Activated CD4-positive, alpha-beta T cell treated with anti-CD3 and anti-CD28 coated beads, Interleukin-2, amount 10 ng/mL, durations not matched to agents 24 days and 14 days (primary cell): ENCODE measurements around the gene PDE6A. TPM values are rescaled to one million over a fixed set of nuclear protein-coding genes. Genes with fewer than 3 reads are reported as not detected.

Experiments
- DNase-seq: peaks from one replicate; pipeline ENCODE4 v3.0.0; 2022
- H3K27ac Mint-ChIP-seq: one replicate; pipeline ENCODE4 v1.8.0; 2022; ENCODE audit warnings: mild to moderate bottlenecking, mixed read lengths
- H3K27me3 Mint-ChIP-seq: one replicate; pipeline ENCODE4 v1.8.0; 2022; ENCODE audit warnings: mixed read lengths
- H3K36me3 Mint-ChIP-seq: one replicate; pipeline ENCODE4 v1.8.0; 2022; ENCODE audit warnings: low read depth, mild to moderate bottlenecking, mixed read lengths
- H3K4me1 Mint-ChIP-seq: one replicate; pipeline ENCODE4 v1.8.0; 2021; ENCODE audit warnings: mixed read lengths
- H3K4me3 Mint-ChIP-seq: one replicate; pipeline ENCODE4 v1.8.0; 2022; ENCODE audit warnings: mild to moderate bottlenecking, moderate library complexity, mixed read lengths
- H3K9me3 Mint-ChIP-seq: one replicate; pipeline ENCODE4 v1.8.0; 2021; ENCODE audit warnings: mixed read lengths
- intact Hi-C: fragments of 100-400 bp; cut with micrococcal nuclease; formaldehyde crosslinking; loops from one replicate; pipeline ENCODE4 v1.15.1; 2023
- total RNA-seq: library from RNA; stranded (reverse); gene quantifications from 2 replicates; pipeline ENCODE4 v1.2.3, GENCODE V29; 2022

PDE6A gene
- total RNA-seq, 1 donor from 2014 or later: not detected

- intact Hi-C loops: no loop called here
- no peaks in the 10 kb centered on the region for H3K36me3 Mint-ChIP-seq
These were observed 13.6 kb downstream of the PDE6A start for GRCh38 chr5:149930749-149931574.

DNA sequence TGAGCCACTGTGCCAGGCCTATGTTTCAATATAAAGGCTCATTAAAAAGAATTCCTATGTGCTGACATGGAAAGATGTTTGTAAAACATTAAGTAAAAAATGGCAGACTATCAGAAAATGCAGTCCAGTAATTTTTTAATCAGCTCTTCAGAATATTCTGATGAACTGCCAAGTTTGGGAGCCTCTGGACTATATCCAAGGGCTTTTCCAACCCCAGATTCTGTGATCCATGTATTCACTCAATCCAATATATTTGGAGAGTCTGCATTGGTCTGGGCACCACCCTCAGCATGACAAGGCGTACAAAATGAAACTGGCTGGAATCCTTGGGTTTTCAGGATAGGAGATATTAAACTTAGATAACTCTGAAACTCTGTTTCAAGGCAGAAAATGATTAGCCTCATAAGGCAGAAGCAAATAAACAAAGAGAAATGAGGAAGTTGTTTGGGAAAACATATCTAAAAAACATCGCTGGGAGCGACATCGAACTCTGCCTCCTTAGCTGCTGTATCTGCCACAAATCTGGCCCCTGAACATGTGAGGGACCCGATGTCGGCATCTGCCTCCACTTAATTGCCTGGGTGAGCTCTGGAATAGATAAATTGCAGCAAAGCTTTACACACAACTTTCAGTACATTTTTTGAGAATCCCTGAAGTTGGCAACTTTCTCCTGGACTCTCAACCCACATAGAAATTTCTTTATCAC, 14.4 kb downstream of the PDE6A start:
- H3K9me3 Mint-ChIP-seq: no peaks in the 10 kb centered on the region
- H3K27ac Mint-ChIP-seq: no peak overlapping the region
- intact Hi-C loops: no loop called here
- H3K36me3 Mint-ChIP-seq: no peaks in the 10 kb centered on the region
- peaks cover 20% of the 10 kb centered on the region for H3K27me3 Mint-ChIP-seq
- no peak overlapping the region for H3K4me3 Mint-ChIP-seq
- H3K4me1 Mint-ChIP-seq: peaks cover 3% of the 10 kb centered on the region
- DNase-seq: no peak

More at GRCh38 chr5:149930749-149931574, 13.6 kb downstream of the PDE6A start:
- no peak for DNase-seq
- H3K4me1 Mint-ChIP-seq: peaks cover 3% of the 10 kb centered on the region
- no peak overlapping the region for H3K27ac Mint-ChIP-seq
- H3K27me3 Mint-ChIP-seq: peaks cover 20% of the 10 kb centered on the region
- no peak overlapping the region for H3K4me3 Mint-ChIP-seq
- no peaks in the 10 kb centered on the region for H3K9me3 Mint-ChIP-seq

- H3K27me3 Mint-ChIP-seq: peaks cover 2% of the 10 kb centered on the region
- H3K4me3 Mint-ChIP-seq: no peak overlapping the region
- H3K4me1 Mint-ChIP-seq: no peaks in the 10 kb centered on the region
- H3K36me3 Mint-ChIP-seq: no peaks in the 10 kb centered on the region
- intact Hi-C loops: no loop called here
- H3K27ac Mint-ChIP-seq: no peak overlapping the region
- DNase-seq: no peak
- H3K9me3 Mint-ChIP-seq: no peaks in the 10 kb centered on the region
These were observed 20.1 kb downstream of the PDE6A start for GRCh38 chr5:149924486-149924885.

GRCh38 chr5:149922950-149923349, 21.6 kb downstream of the PDE6A start:
- no peak overlapping the region for H3K4me3 Mint-ChIP-seq
- H3K4me1 Mint-ChIP-seq: no peaks in the 10 kb centered on the region
- no peaks in the 10 kb centered on the region for H3K27me3 Mint-ChIP-seq
- DNase-seq: no peak
- H3K27ac Mint-ChIP-seq: no peak overlapping the region
- H3K9me3 Mint-ChIP-seq: no peaks in the 10 kb centered on the region
- no peaks in the 10 kb centered on the region for H3K36me3 Mint-ChIP-seq
- intact Hi-C loops: no loop called here

- H3K27me3 Mint-ChIP-seq: no peaks in the 10 kb centered on the region
- H3K9me3 Mint-ChIP-seq: no peaks in the 10 kb centered on the region
- no peak overlapping the region for H3K27ac Mint-ChIP-seq
- no peaks in the 10 kb centered on the region for H3K36me3 Mint-ChIP-seq
- intact Hi-C loops: no loop called here
- H3K4me3 Mint-ChIP-seq: no peak overlapping the region
- DNase-seq: no peak
- H3K4me1 Mint-ChIP-seq: no peaks in the 10 kb centered on the region
These were observed 23.0 kb downstream of the PDE6A start for GRCh38 chr5:149921597-149921996.

GRCh38 chr5:149917073-149917676, 27.4 kb downstream of the PDE6A start:
- H3K36me3 Mint-ChIP-seq: no peaks in the 10 kb centered on the region
- no peak for DNase-seq
- intact Hi-C loops: no loop called here
- no peak overlapping the region for H3K27ac Mint-ChIP-seq
- no peaks in the 10 kb centered on the region for H3K27me3 Mint-ChIP-seq
- no peaks in the 10 kb centered on the region for H3K9me3 Mint-ChIP-seq
- H3K4me3 Mint-ChIP-seq: no peak overlapping the region
- no peaks in the 10 kb centered on the region for H3K4me1 Mint-ChIP-seq

- Mint-ChIP-seq H3K36me3 (no peaks in the 10 kb centered on the region), H3K4me1 (no peaks in the 10 kb centered on the region), H3K27me3 (peaks cover 2% of the 10 kb centered on the region), H3K27ac (no peak overlapping the region), H3K9me3 (no peaks in the 10 kb centered on the region), H3K4me3 (no peak overlapping the region)
- DNase-seq: no peak
- intact Hi-C loops: no loop called here
These were observed 28.1 kb downstream of the PDE6A start for GRCh38 chr5:149916334-149917072.

GRCh38 chr5:149915392-149916260, 29.0 kb downstream of the PDE6A start:
- Mint-ChIP-seq H3K4me3 (no peak overlapping the region), H3K27me3 (peaks cover 6% of the 10 kb centered on the region), H3K4me1 (no peaks in the 10 kb centered on the region), H3K36me3 (no peaks in the 10 kb centered on the region), H3K27ac (no peak overlapping the region), H3K9me3 (no peaks in the 10 kb centered on the region)
- DNase-seq: no peak
- intact Hi-C loops: no loop called here

- no peak overlapping the region for H3K27ac Mint-ChIP-seq
- no peaks in the 10 kb centered on the region for H3K9me3 Mint-ChIP-seq
- no peak for DNase-seq
- no peaks in the 10 kb centered on the region for H3K36me3 Mint-ChIP-seq
- H3K4me3 Mint-ChIP-seq: no peak overlapping the region
- intact Hi-C loops: no loop called here
- no peaks in the 10 kb centered on the region for H3K4me1 Mint-ChIP-seq
- H3K27me3 Mint-ChIP-seq: peaks cover 17% of the 10 kb centered on the region
These were observed 30.9 kb downstream of the PDE6A start for GRCh38 chr5:149913436-149914419.

DNA sequence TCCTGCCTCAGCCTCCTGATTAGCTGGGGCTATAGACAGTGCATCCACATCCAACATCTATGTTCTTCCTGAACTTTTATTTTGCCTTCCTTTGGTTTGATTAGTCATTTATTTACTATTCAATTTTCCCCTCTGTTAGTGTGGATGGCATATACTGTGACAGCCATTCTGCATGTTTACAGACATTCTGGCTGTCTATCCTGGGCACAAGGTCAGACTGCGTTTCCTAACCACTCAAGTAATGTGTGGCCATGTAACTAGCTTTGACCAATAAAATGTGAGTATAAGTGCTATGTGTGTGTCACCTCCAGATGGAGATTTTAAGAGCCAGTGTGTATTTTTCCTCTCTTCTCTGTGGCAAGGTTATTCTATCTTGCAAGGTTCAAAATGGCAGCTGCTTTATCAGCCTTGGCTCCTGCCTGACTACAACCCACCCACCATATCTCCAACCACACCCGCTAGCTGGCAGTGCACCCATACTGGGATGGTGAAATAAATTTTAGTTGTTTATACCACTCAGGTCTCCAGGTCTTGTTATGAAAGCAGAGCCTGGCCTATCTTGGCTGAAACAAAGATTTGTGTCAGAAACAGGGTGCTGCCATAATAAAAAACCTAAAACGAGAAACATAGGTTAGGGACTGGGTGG, 32.2 kb downstream of the PDE6A start:
- H3K36me3 Mint-ChIP-seq: no peaks in the 10 kb centered on the region

DNA sequence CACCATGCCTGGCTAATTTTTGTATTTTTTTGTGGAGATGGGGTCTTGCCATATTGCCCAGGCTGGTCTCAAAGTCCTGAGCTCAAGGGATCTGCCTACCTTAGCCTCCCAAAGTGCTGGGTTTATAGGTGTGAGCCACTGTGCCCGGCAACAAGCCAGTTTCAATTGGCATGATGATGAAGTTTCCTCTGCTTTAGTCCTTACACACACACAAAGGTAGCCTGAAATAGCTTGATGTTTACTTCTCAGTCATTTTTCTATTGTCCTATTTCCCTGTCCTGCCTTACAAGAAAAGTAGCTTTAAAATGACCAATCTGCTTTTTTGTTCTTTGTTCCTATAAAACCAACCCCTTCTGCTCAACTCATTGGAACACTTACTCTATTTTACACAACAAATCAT, 33.6 kb downstream of the PDE6A start:
- Mint-ChIP-seq H3K36me3 (no peaks in the 10 kb centered on the region), H3K27me3 (peaks cover 28% of the 10 kb centered on the region), H3K27ac (no peak overlapping the region), H3K4me1 (no peaks in the 10 kb centered on the region), H3K9me3 (no peaks in the 10 kb centered on the region), H3K4me3 (no peak overlapping the region)
- no peak for DNase-seq
- intact Hi-C loops: no loop called here

More for the DNA sequence above, 32.2 kb downstream of the PDE6A start:
- Mint-ChIP-seq H3K27me3 (peaks cover 25% of the 10 kb centered on the region), H3K4me1 (no peaks in the 10 kb centered on the region), H3K9me3 (no peaks in the 10 kb centered on the region), H3K27ac (no peak overlapping the region), H3K4me3 (no peak overlapping the region)
- no peak for DNase-seq
- intact Hi-C loops: no loop called here

GRCh38 chr5:149907828-149908227, 36.8 kb downstream of the PDE6A start:
- no peak overlapping the region for H3K4me3 Mint-ChIP-seq
- H3K36me3 Mint-ChIP-seq: no peaks in the 10 kb centered on the region
- no peak overlapping the region for H3K27ac Mint-ChIP-seq
- intact Hi-C loops: no loop called here
- no peak for DNase-seq
- H3K9me3 Mint-ChIP-seq: no peaks in the 10 kb centered on the region
- H3K27me3 Mint-ChIP-seq: peaks cover 28% of the 10 kb centered on the region
- peaks cover 5% of the 10 kb centered on the region for H3K4me1 Mint-ChIP-seq
